Effector memory CD4-positive, alpha-beta T cell (primary cell): ENCODE results near the gene ITGB6.
"Not testable (repeated sequence)": the region's sequence is repeated elsewhere in the genome, so short reads cannot be mapped to it uniquely, and the experiment has no call there.

Source experiments
- DNase-seq, 3 donors: peaks; one replicate each; pipeline ENCODE4 v3.0.0-alpha.2; 2020
- H3K27ac ChIP-seq: 2 replicates; pipeline ENCODE4 v1.7.0; 2013; ENCODE audit warnings: mild to moderate bottlenecking, low read length, moderate library complexity; ENCODE audit not compliant: insufficient read depth, poor library complexity, severe bottlenecking
- H3K27me3 ChIP-seq: replicated peaks from 2 replicates; pipeline ENCODE4 v1.7.0; 2013; ENCODE audit warnings: mild to moderate bottlenecking, low read length; ENCODE audit not compliant: insufficient read depth, control insufficient read depth, poor library complexity, severe bottlenecking
- H3K36me3 ChIP-seq: 2 replicates; pipeline ENCODE4 v1.7.0; 2013; ENCODE audit warnings: mild to moderate bottlenecking, low read length, moderate library complexity; ENCODE audit not compliant: control insufficient read depth, insufficient read depth
- H3K4me1 ChIP-seq: 2 replicates; pipeline ENCODE4 v1.7.0; 2013; ENCODE audit warnings: low read length, mild to moderate bottlenecking; ENCODE audit not compliant: control insufficient read depth, insufficient read depth, poor library complexity, severe bottlenecking
- H3K4me3 ChIP-seq: 2 replicates; pipeline ENCODE4 v1.7.0; 2013; ENCODE audit warnings: low read length, low read depth, mild to moderate bottlenecking; ENCODE audit not compliant: insufficient read depth, poor library complexity, severe bottlenecking
- H3K9me3 ChIP-seq: 2 replicates; pipeline ENCODE4 v1.7.0; 2013; ENCODE audit warnings: mild to moderate bottlenecking, low read length, moderate library complexity; ENCODE audit not compliant: control insufficient read depth

The ITGB6 gene

GRCh38 chr2:160125366-160125765, 74.7 kb downstream of the ITGB6 start:
- no peaks in the 10 kb centered on the region for H3K4me1 ChIP-seq
- H3K9me3 ChIP-seq: no peaks in the 10 kb centered on the region
- no peak overlapping the region for H3K27ac ChIP-seq
- no peak for DNase-seq
- H3K36me3 ChIP-seq: no peaks in the 10 kb centered on the region
- H3K27me3 ChIP-seq: no peaks in the 10 kb centered on the region
- no peak overlapping the region for H3K4me3 ChIP-seq

- H3K4me1 ChIP-seq: no peaks in the 10 kb centered on the region
- no peak overlapping the region for H3K4me3 ChIP-seq
- H3K36me3 ChIP-seq: no peaks in the 10 kb centered on the region
- H3K27me3 ChIP-seq: no peaks in the 10 kb centered on the region
- no peaks in the 10 kb centered on the region for H3K9me3 ChIP-seq
- no peak overlapping the region for H3K27ac ChIP-seq
- DNase-seq: no peak
These were observed 75.5 kb downstream of the ITGB6 start for GRCh38 chr2:160124571-160124970.

DNA sequence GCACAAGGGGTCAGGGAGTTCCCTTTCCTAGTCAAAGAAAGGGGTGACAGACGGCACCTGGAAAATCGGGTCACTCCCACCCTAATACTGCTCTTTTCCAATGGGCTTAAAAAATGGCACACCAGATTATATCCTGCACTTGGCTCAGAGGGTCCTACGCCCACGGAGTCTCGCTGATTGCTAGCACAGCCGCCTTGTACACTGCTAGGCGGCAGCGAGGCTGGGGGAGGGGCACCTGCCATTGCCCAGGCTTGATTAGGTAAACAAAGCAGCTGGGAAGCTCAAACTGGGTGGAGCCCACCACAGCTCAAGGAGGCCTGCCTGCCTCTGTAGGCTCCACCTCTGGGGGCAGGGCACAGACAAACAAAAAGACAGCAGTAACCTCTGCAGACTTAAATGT, 85.4 kb downstream of the ITGB6 start:
- H3K9me3 ChIP-seq, H3K36me3 ChIP-seq, H3K27ac ChIP-seq, H3K27me3 ChIP-seq, DNase-seq, H3K4me3 ChIP-seq, H3K4me1 ChIP-seq: not testable (repeated sequence)

- DNase-seq: no peak
- no peaks in the 10 kb centered on the region for H3K9me3 ChIP-seq
- H3K27me3 ChIP-seq: no peaks in the 10 kb centered on the region
- H3K36me3 ChIP-seq: no peaks in the 10 kb centered on the region
- H3K4me3 ChIP-seq: no peak overlapping the region
- no peaks in the 10 kb centered on the region for H3K4me1 ChIP-seq
- H3K27ac ChIP-seq: no peak overlapping the region
These were observed 86.1 kb downstream of the ITGB6 start for GRCh38 chr2:160114020-160114419.

DNA sequence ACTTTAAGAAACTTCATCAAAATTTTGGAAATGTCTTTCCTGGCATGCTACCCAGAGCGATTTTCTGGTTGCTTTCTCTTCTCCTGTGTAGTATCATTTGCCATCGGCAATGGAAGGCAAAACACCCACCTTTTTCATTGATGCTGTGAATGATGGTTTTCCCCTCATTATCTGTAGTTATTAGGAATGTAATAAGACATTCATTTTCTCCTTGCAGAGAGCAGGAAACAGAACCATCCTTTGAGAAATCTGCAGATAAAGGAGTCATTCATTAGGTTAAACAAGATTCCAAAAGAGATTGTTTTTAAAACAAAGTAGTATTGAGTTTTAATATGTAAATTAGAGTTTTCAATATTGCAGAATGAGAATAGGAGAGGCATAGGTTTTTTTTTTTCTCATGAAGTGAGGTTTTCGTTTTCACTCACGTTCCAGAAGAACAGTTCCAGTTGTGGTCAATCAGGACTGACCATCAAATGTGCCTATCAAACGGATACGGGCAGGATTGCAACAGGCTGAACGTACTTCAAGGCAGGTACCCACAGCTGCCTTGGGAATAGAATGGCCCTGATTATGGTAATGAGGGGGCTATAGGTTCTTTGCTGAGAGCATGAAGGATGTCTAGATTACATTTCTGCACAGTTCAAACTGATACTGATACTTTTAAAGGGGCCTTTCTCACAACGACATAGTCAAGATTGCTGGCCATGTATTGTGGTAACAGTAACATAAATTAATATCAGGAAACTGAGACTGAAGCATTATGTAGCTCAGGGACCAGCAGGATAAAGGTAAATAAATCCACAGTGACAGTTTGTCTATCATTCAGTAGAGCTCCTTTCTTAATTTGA, 87.9 kb downstream of the ITGB6 start:
- no peaks in the 10 kb centered on the region for H3K27me3 ChIP-seq
- H3K4me3 ChIP-seq: no peak overlapping the region
- no peaks in the 10 kb centered on the region for H3K4me1 ChIP-seq
- no peaks in the 10 kb centered on the region for H3K36me3 ChIP-seq
- no peak overlapping the region for H3K27ac ChIP-seq
- H3K9me3 ChIP-seq: no peaks in the 10 kb centered on the region
- no peak for DNase-seq

- Histone ChIP-seq H3K9me3 (no peaks in the 10 kb centered on the region), H3K27me3 (no peaks in the 10 kb centered on the region), H3K27ac (no peak overlapping the region), H3K4me1 (no peaks in the 10 kb centered on the region), H3K36me3 (no peaks in the 10 kb centered on the region), H3K4me3 (no peak overlapping the region)
- DNase-seq: no peak
These were observed 89.3 kb downstream of the ITGB6 start for GRCh38 chr2:160110674-160111239.

DNA sequence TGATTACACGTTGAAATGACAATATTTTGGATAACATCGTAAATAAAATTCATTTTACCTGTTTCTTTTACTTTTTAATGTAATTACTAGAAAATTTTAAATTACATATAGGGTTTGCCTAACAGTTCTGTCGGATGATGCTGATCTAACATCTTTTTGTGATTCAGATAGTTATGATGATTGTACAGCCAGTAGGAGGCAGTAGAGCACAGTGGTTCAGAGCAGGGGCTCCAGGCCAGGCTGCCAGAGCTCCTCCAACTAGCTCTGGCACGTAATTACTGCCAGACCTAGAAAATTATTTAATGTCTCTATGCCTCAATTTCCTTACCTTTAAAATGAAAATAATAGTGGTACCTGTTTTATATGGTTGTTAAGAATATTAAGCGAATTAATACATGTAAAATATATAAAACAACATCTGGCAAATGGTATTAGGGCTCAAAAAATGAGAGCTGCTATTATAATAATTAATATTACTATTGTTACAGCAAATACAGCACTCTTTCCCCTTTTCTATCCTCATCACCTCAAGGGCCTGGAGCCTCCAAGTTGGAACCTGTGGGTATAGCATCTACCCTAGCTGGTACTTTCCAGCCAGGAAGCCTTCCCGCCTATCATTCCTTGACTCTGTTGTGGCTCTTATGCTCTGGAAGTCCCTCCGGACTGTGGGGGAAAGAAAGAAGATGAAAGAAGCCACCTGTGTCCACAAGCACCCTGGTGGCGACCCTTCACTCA, 90.0 kb downstream of the ITGB6 start:
- no peak overlapping the region for H3K27ac ChIP-seq
- H3K36me3 ChIP-seq: no peaks in the 10 kb centered on the region
- H3K9me3 ChIP-seq: no peaks in the 10 kb centered on the region
- peak; percentile 2 to 28 (median 3) for DNase-seq
- H3K27me3 ChIP-seq: no peaks in the 10 kb centered on the region
- no peak overlapping the region for H3K4me3 ChIP-seq
- no peaks in the 10 kb centered on the region for H3K4me1 ChIP-seq

DNA sequence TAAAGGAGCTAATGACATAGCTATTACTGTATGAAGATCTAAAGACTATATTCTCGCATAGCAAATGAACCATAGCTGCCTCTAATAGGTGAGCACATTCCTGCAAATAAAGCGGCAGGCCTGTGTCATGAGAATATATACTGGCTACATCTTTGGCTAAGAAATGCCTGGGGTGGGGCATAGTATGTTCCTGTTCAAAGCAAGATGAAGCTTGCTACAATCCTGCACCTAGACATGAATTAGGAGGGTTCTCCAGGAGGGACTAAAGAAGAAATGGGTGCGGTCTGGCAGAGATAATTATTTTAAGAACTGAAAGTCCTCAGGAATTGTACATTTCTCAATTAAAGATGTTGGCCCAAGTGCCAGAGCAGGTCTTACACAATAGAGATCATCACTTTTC, 90.8 kb downstream of the ITGB6 start:
- Histone ChIP-seq H3K4me1 (no peaks in the 10 kb centered on the region), H3K27ac (no peak overlapping the region), H3K9me3 (no peaks in the 10 kb centered on the region), H3K27me3 (no peaks in the 10 kb centered on the region), H3K36me3 (no peaks in the 10 kb centered on the region), H3K4me3 (no peak overlapping the region)
- no peak for DNase-seq

DNA sequence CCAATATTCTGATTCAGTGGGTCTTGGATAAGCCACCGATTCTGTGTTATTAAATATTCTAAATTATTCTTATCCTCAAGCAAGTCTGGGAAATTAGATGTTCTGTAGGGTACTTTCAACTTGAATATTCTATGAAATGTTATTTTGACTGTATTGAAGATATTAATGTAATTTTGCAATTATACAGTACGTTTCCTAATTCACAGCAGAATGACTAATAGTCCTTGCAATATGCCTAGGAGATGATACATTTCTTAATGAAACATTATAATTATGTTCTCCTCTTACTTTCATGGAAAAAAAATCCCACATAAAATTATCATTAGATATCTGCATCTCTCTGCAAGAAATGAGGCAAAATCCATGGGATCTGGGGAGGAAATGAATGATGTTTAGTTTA, 91.4 kb downstream of the ITGB6 start:
- Histone ChIP-seq H3K4me1 (no peaks in the 10 kb centered on the region), H3K27ac (no peak overlapping the region), H3K27me3 (no peaks in the 10 kb centered on the region), H3K36me3 (no peaks in the 10 kb centered on the region), H3K9me3 (no peaks in the 10 kb centered on the region), H3K4me3 (no peak overlapping the region)
- DNase-seq: no peak

DNA sequence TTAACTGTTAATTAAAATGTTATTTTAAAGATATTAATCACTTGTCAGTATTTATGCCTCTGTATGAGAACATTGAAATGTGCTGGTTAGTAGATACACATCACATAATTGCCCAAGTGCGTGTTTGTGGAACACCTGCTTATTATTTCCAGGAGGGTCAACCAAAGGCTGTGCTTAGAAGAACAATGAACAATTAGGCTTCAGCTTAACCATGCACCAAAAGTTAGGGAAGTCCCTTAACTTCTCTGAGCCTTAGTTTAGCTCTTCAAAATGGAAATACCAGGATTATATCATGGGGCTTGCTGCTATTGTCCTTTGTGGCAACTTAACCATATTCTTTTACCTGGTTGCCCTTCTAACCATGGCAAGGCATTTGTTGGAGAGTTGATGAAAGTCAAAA, 94.7 kb downstream of the ITGB6 start:
- Histone ChIP-seq H3K27me3 (no peaks in the 10 kb centered on the region), H3K4me1 (no peaks in the 10 kb centered on the region), H3K36me3 (no peaks in the 10 kb centered on the region), H3K4me3 (no peak overlapping the region), H3K27ac (no peak overlapping the region), H3K9me3 (no peaks in the 10 kb centered on the region)
- no peak for DNase-seq
